Endothelial cell (in vitro differentiated cells): ENCODE measurements around the gene SRC. TPM values are rescaled to one million over a fixed set of nuclear protein-coding genes. Genes with fewer than 3 reads are reported as not detected.
A peak's percentile ranks its signal among the peaks of the same experiment; 100 is the strongest.

ENCODE experiments used
- DNase-seq: peaks from one replicate; pipeline ENCODE4 v3.0.0; 2021; ENCODE audit warnings: low spot score
- H3K27ac Mint-ChIP-seq: one replicate; pipeline ENCODE4 v1.8.0; 2021; ENCODE audit warnings: mixed read lengths, inconsistent platforms; ENCODE audit not compliant: unreplicated experiment
- H3K27me3 Mint-ChIP-seq: one replicate; pipeline ENCODE4 v1.8.0; 2021; ENCODE audit warnings: mild to moderate bottlenecking, moderate library complexity, mixed read lengths, inconsistent platforms; ENCODE audit not compliant: unreplicated experiment
- H3K36me3 Mint-ChIP-seq: one replicate; pipeline ENCODE4 v1.8.0; 2021; ENCODE audit warnings: mild to moderate bottlenecking, low read depth, mixed read lengths, inconsistent platforms; ENCODE audit not compliant: unreplicated experiment
- H3K4me1 Mint-ChIP-seq: one replicate; pipeline ENCODE4 v1.8.0; 2021; ENCODE audit warnings: mild to moderate bottlenecking, mixed read lengths, inconsistent platforms; ENCODE audit not compliant: unreplicated experiment
- H3K4me3 Mint-ChIP-seq: one replicate; pipeline ENCODE4 v1.8.0; 2021; ENCODE audit warnings: mild to moderate bottlenecking, mixed read lengths, inconsistent platforms; ENCODE audit not compliant: unreplicated experiment
- H3K9me3 Mint-ChIP-seq: one replicate; pipeline ENCODE4 v1.8.0; 2021; ENCODE audit warnings: mixed read lengths, inconsistent platforms; ENCODE audit not compliant: unreplicated experiment
- total RNA-seq: library from RNA; stranded (reverse); fragmentation: NEBNext Ultra II Directional; extraction: Animal tissue kit (Norgen Biotek cat#: 25700); gene quantifications from one replicate; pipeline ENCODE4 v1.2.1, GENCODE V29; 2021; ENCODE audit not compliant: unreplicated experiment
- TF ChIP-seq, protein P1 (sequence below): fragments of 200-600 bp; sonication (generic); IDR thresholded peaks from one replicate; pipeline ENCODE4 v1.5.0; 2021; ENCODE audit warnings: antibody characterized with exemption; ENCODE audit not compliant: unreplicated experiment

Gene SRC
- total RNA-seq, 1 donor from 2014 or later = 60.8 TPM

DNA sequence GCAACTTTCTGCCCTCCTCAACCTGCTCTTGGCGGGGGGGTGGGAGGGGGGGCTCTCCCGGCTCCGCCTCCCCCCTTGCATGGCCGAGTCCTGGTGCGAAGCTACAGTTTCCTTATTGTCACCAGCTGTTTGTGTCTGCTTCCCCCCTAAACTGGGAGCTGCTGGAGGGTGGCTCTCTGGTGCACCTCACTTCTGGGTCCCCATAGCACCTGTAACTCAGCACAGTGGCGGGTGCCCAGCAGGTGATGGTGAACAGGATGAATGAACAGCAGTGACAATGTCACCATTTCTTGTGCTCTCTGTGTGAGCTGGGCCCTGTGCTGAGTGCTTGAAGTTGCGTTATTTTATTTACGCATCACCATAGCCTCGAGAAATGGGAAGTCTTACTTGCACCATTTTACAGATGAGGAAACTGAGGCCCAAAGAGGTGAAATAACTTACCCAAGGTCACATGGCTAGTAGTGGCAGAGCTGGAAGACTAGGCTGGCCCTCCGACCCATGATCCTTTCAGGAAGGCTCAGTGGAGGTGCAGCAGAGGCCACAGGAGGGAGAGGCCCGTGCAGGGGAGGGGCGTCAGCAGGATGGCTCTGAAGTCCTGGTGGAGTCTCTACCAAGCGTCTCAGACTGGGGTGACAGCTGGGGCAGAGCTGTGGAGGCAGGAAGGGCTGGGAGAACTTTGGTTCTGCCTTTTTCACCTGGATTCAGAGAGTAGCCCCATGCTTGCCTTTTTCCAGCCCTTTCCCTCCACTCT is 41.8 kb downstream of the SRC start:
- Mint-ChIP-seq H3K4me1 (peaks cover 5% of the 10 kb centered on the region), H3K27ac (no peak overlapping the region), H3K9me3 (no peaks in the 10 kb centered on the region), H3K4me3 (peak overlapping the region; percentile 31), H3K27me3 (peaks cover 24% of the 10 kb centered on the region), H3K36me3 (peaks cover 19% of the 10 kb centered on the region)
- no peak for DNase-seq
- TF ChIP-seq, protein P1, sequence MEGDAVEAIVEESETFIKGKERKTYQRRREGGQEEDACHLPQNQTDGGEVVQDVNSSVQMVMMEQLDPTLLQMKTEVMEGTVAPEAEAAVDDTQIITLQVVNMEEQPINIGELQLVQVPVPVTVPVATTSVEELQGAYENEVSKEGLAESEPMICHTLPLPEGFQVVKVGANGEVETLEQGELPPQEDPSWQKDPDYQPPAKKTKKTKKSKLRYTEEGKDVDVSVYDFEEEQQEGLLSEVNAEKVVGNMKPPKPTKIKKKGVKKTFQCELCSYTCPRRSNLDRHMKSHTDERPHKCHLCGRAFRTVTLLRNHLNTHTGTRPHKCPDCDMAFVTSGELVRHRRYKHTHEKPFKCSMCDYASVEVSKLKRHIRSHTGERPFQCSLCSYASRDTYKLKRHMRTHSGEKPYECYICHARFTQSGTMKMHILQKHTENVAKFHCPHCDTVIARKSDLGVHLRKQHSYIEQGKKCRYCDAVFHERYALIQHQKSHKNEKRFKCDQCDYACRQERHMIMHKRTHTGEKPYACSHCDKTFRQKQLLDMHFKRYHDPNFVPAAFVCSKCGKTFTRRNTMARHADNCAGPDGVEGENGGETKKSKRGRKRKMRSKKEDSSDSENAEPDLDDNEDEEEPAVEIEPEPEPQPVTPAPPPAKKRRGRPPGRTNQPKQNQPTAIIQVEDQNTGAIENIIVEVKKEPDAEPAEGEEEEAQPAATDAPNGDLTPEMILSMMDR = no peak

DNA sequence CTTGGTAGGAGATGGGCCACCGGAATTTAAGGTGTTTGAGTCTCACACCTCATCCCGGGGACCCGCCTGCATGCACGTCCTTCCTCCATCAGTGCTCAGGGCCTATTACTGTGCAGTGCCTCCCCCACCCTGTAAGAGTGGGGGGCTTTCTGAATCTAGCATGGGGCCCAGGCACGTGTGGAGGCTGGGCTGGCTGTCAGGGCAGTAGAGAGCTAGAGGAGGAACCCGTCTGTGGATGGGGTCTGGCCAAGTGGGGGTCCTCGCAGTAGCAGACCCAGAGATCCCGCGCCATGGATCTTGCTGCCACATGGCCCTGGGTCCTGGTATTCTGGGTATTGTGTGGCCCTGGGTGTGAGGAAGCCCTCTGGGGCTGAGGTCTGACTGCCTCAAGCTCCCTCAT is 42.9 kb downstream of the SRC start:
- H3K4me3 Mint-ChIP-seq = no peak overlapping the region
- peaks cover 9% of the 10 kb centered on the region for H3K4me1 Mint-ChIP-seq
- DNase-seq = no peak

DNA sequence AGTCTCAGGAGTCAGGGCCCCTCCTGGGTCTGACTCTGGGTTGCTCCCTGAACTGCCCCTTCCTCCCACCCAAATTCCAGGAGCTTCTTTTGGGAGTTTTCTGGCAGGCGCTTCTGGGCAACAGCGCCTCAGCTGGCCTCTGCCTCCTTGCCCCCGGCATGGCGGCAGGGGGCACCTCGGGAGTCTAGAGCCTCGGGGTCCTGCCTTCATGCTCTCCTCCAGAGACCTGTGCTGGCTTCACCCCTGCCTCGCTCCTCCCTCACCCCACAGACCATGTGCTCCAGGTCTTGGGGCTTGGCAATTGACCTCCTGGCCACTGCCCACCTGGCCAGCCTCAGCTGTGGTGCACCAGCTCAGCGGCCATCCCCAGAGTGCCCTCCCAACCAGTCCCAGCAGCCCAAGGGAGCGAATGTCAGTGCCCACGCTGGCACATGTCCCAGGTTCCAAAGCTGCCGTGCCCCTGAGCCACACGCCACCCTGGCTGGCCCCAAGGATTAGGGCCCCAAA is 43.4 kb downstream of the SRC start:
- peaks cover 14% of the 10 kb centered on the region for H3K4me1 Mint-ChIP-seq
- peaks cover 19% of the 10 kb centered on the region for H3K36me3 Mint-ChIP-seq
- no peak for DNase-seq
- no peak overlapping the region for H3K4me3 Mint-ChIP-seq
- TF ChIP-seq, protein P1 = no peak
- H3K27me3 Mint-ChIP-seq = peaks cover 22% of the 10 kb centered on the region
- no peaks in the 10 kb centered on the region for H3K9me3 Mint-ChIP-seq
- H3K27ac Mint-ChIP-seq = no peak overlapping the region

More for the DNA sequence above, 42.9 kb downstream of the SRC start:
- peaks cover 20% of the 10 kb centered on the region for H3K27me3 Mint-ChIP-seq
- H3K9me3 Mint-ChIP-seq = no peaks in the 10 kb centered on the region
- H3K27ac Mint-ChIP-seq = no peak overlapping the region
- TF ChIP-seq, protein P1 = no peak
- peaks cover 15% of the 10 kb centered on the region for H3K36me3 Mint-ChIP-seq

DNA sequence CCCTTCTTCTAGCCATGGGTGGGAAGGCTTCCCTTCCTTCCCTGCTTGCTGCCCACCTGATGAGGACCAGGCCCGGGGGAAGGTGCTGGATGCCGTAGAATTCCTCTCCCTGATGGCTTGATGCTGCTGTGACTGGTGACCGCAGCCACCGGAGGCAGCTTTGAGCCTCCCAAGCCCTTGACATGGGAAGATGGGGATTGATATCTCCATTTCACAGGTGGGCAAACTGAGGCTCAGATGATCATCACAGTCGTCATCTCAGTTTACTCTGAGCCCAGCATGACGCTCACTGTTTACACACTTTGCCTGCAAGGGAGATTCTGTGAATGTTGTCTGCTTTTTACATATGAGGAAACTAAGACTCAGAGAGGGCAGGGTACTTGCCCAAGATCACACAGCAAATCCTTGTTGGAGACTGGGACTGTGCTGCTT is 43.9 kb downstream of the SRC start:
- no peaks in the 10 kb centered on the region for H3K9me3 Mint-ChIP-seq
- DNase-seq = peak; percentile 3

More for the DNA sequence above, 43.9 kb downstream of the SRC start:
- Mint-ChIP-seq H3K27me3 (peaks cover 22% of the 10 kb centered on the region), H3K4me1 (peaks cover 18% of the 10 kb centered on the region), H3K4me3 (no peak overlapping the region), H3K36me3 (peaks cover 20% of the 10 kb centered on the region), H3K27ac (no peak overlapping the region)
- TF ChIP-seq, protein P1 = no peak
